ENCODE results near the gene CPVL. TPM values are rescaled to one million over a fixed set of nuclear protein-coding genes. Genes with fewer than 3 reads are reported as not detected.
A peak's percentile ranks its signal among the peaks of the same experiment; 100 is the strongest.

Gene CPVL
- total RNA-seq, 1 donor from 2014 or later: 25.9 TPM

GRCh38 chr7:29142021-29142727, 4.2 kb downstream of the CPVL start:
- no peak for DNase-seq (ENCODE audit: low read depth)
- no peak for TF ChIP-seq CTCF (IDR thresholded peaks at IDR 0.05; ENCODE audit: insufficient read depth, low read length, poor library complexity, severe bottlenecking)
- Histone ChIP-seq H3K36me3 (ENCODE audit: control insufficient read depth, insufficient read depth, low read length) (no peaks in the 10 kb centered on the region), H3K27me3 (ENCODE audit: control insufficient read depth, insufficient read depth, low read length) (peaks cover 2% of the 10 kb centered on the region), H3K4me3 (ENCODE audit: low read depth, low read length) (no peak overlapping the region)

- no peak for DNase-seq (ENCODE audit: low read depth)
- H3K4me3 ChIP-seq (ENCODE audit: low read depth, low read length): no peak overlapping the region
- no peak for TF ChIP-seq CTCF (IDR thresholded peaks at IDR 0.05; ENCODE audit: insufficient read depth, low read length, poor library complexity, severe bottlenecking)
- H3K36me3 ChIP-seq (ENCODE audit: control insufficient read depth, insufficient read depth, low read length): no peaks in the 10 kb centered on the region
- H3K27me3 ChIP-seq (ENCODE audit: control insufficient read depth, insufficient read depth, low read length): no peaks in the 10 kb centered on the region
Measured at GRCh38 chr7:29140873-29141468, 5.4 kb downstream of the CPVL start.

DNA sequence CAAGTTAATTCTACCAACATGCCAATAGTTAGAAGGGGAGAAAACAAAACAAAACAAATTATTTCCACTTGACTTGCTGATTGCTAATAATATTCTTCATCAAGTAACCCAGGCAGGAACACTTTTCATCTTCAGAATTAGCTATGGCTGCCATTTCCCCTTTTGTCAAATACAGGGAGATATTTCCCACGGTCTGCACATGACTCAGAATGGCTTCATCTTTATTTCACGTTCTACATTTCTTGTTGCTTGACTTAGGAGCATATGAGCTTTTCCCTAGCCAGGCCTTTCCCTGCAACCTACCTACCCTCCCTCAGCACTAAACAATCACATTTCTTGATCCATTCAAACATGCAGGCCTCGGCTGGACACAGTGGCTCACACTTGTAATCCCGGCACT, 6.5 kb downstream of the CPVL start:
- H3K36me3 ChIP-seq (ENCODE audit: control insufficient read depth, insufficient read depth, low read length): no peaks in the 10 kb centered on the region
- H3K4me3 ChIP-seq (ENCODE audit: low read depth, low read length): no peak overlapping the region
- TF ChIP-seq CTCF (IDR thresholded peaks at IDR 0.05; ENCODE audit: insufficient read depth, low read length, poor library complexity, severe bottlenecking): no peak
- DNase-seq (ENCODE audit: low read depth): no peak
- no peaks in the 10 kb centered on the region for H3K27me3 ChIP-seq (ENCODE audit: control insufficient read depth, insufficient read depth, low read length)

DNA sequence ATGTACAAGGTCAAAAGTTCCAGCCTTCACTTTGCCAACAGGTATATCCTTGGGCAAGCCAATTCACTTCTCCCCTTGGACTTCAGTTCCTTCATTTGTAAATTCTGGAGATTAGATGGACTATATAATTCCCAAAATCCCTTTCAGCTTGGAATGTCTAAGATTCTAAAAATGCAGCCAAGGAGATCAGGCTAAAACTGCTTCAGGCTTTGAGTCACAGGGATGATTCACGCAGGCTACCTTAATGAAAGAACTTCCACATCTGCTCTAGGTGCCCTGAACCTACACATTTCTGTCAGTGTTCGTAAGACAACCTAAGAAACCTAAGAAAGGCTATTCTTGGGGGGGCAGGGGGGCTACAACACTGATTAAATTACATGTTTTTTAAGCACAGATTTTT, 7.1 kb downstream of the CPVL start:
- no peak overlapping the region for H3K4me3 ChIP-seq (ENCODE audit: low read depth, low read length)
- no peaks in the 10 kb centered on the region for H3K27me3 ChIP-seq (ENCODE audit: control insufficient read depth, insufficient read depth, low read length)
- TF ChIP-seq CTCF (IDR thresholded peaks at IDR 0.05; ENCODE audit: insufficient read depth, low read length, poor library complexity, severe bottlenecking): no peak
- peak; percentile 49 for DNase-seq (ENCODE audit: low read depth)
- no peaks in the 10 kb centered on the region for H3K36me3 ChIP-seq (ENCODE audit: control insufficient read depth, insufficient read depth, low read length)

DNA sequence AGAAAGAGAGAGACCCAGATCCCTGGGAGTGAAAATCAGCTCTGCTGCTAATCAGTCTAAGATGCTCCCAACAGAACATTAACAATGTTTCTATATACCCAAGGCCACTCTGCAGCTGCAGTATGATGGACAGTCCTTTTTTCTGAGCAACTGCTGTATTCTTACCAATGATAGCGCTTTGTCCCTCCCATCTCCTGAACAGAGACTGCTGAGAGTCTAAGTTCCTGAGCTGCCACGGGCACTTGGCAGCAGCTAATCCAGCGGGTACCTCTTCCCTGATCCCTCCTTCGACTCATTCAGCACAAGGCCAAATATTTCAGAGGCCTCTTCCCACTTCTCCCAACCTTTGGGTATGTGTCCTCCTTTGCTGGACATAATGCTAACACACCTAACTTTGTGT, 7.7 kb downstream of the CPVL start:
- no peak for TF ChIP-seq CTCF (IDR thresholded peaks at IDR 0.05; ENCODE audit: insufficient read depth, low read length, poor library complexity, severe bottlenecking)
- Histone ChIP-seq H3K36me3 (ENCODE audit: control insufficient read depth, insufficient read depth, low read length) (no peaks in the 10 kb centered on the region), H3K4me3 (ENCODE audit: low read depth, low read length) (no peak overlapping the region), H3K27me3 (ENCODE audit: control insufficient read depth, insufficient read depth, low read length) (no peaks in the 10 kb centered on the region)
- DNase-seq (ENCODE audit: low read depth): no peak

DNA sequence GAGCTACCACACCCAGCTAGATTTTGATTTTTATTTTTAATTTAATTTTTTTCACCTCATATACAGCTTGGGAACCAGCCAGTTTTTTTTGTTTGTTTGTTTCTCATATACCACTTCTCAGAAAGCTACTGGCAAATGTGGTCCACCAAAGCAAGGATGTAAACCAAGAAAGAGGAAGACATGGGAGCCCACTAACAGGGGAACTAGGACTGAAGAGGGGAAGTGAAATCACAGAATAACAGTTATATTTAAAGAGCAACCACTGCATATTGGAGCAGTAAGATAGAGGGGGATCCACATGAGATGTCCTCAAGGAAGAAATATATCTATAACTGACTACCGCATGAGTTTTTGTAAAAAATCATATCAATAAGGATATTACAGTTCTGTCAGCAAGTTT, 10.5 kb downstream of the CPVL start:
- Histone ChIP-seq H3K4me3 (ENCODE audit: low read depth, low read length) (no peak overlapping the region), H3K27me3 (ENCODE audit: control insufficient read depth, insufficient read depth, low read length) (no peaks in the 10 kb centered on the region), H3K36me3 (ENCODE audit: control insufficient read depth, insufficient read depth, low read length) (no peaks in the 10 kb centered on the region)
- no peak for TF ChIP-seq CTCF (IDR thresholded peaks at IDR 0.05; ENCODE audit: insufficient read depth, low read length, poor library complexity, severe bottlenecking)
- DNase-seq (ENCODE audit: low read depth): no peak

Measured in kidney epithelial cell (primary cell).